Measurements from ENCODE around the gene KLHL3. TPM values are rescaled to one million over a fixed set of nuclear protein-coding genes. Genes with fewer than 3 reads are reported as not detected.

The KLHL3 gene
- total RNA-seq, 1 donor from 2014 or later: 8.9 TPM

- Histone ChIP-seq H3K27me3 (ENCODE audit: insufficient read depth, low read length) (no peaks in the 10 kb centered on the region), H3K4me3 (ENCODE audit: insufficient read depth, low read depth, low read length) (no peak overlapping the region), H3K36me3 (ENCODE audit: insufficient read depth, low read length) (no peaks in the 10 kb centered on the region), H4K20me1 (ENCODE audit: insufficient read depth, low read length) (no peaks in the 10 kb centered on the region), H3K27ac (ENCODE audit: low read depth, low read length) (no peak overlapping the region), H3K9me3 (ENCODE audit: insufficient read depth, low read depth, low read length) (no peaks in the 10 kb centered on the region), H2AFZ (ENCODE audit: low read depth, low read length) (no peak overlapping the region), H3K9ac (ENCODE audit: low read length) (no peak overlapping the region), H3K4me2 (ENCODE audit: low read length) (peak overlapping the region; percentile 96), H3K4me1 (ENCODE audit: insufficient read depth, low read length) (peaks cover 32% of the 10 kb centered on the region), H3K79me2 (ENCODE audit: insufficient read depth, low read length) (no peaks in the 10 kb centered on the region)
- DNase-seq (ENCODE audit: low read depth): no peak
- Mint-ChIP-seq H3K27ac (ENCODE audit: unreplicated experiment) (peak overlapping the region; percentile 37), H3K4me1 (ENCODE audit: low read depth, unreplicated experiment) (peaks cover 25% of the 10 kb centered on the region), H3K9me3 (ENCODE audit: unreplicated experiment) (peaks cover 9% of the 10 kb centered on the region), H3K4me3 (ENCODE audit: unreplicated experiment) (no peak overlapping the region), H3K36me3 (ENCODE audit: low read depth, unreplicated experiment) (no peaks in the 10 kb centered on the region), H3K27me3 (ENCODE audit: low read depth, unreplicated experiment) (no peaks in the 10 kb centered on the region)
- TF ChIP-seq CTCF (IDR thresholded peaks at IDR 0.05; ENCODE audit: insufficient read depth, low read depth, low read length): no peak
- no peak for TF ChIP-seq EZH2 (IDR thresholded peaks at IDR 0.05; ENCODE audit: insufficient read depth, low read length)
- no peak for FAIRE-seq
Observed at GRCh38 chr5:137734331-137734730, 1.6 kb downstream of the KLHL3 start.

GRCh38 chr5:137733922-137734321 lies 2.0 kb downstream of the KLHL3 start:
- Histone ChIP-seq H3K79me2 (ENCODE audit: insufficient read depth, low read length) (no peaks in the 10 kb centered on the region), H3K27ac (ENCODE audit: low read depth, low read length) (no peak overlapping the region), H3K9ac (ENCODE audit: low read length) (no peak overlapping the region), H4K20me1 (ENCODE audit: insufficient read depth, low read length) (no peaks in the 10 kb centered on the region), H3K27me3 (ENCODE audit: insufficient read depth, low read length) (no peaks in the 10 kb centered on the region), H3K4me3 (ENCODE audit: insufficient read depth, low read depth, low read length) (no peak overlapping the region), H3K4me1 (ENCODE audit: insufficient read depth, low read length) (peaks cover 32% of the 10 kb centered on the region), H3K4me2 (ENCODE audit: low read length) (no peak overlapping the region), H2AFZ (ENCODE audit: low read depth, low read length) (no peak overlapping the region), H3K36me3 (ENCODE audit: insufficient read depth, low read length) (no peaks in the 10 kb centered on the region), H3K9me3 (ENCODE audit: insufficient read depth, low read depth, low read length) (no peaks in the 10 kb centered on the region)
- DNase-seq (ENCODE audit: low read depth) (no peak), FAIRE-seq (no peak)
- Mint-ChIP-seq H3K4me3 (ENCODE audit: unreplicated experiment) (no peak overlapping the region), H3K36me3 (ENCODE audit: low read depth, unreplicated experiment) (no peaks in the 10 kb centered on the region), H3K9me3 (ENCODE audit: unreplicated experiment) (peaks cover 6% of the 10 kb centered on the region), H3K27ac (ENCODE audit: unreplicated experiment) (peak overlapping the region; percentile 28), H3K4me1 (ENCODE audit: low read depth, unreplicated experiment) (peaks cover 25% of the 10 kb centered on the region), H3K27me3 (ENCODE audit: low read depth, unreplicated experiment) (no peaks in the 10 kb centered on the region)
- TF ChIP-seq EZH2 (IDR thresholded peaks at IDR 0.05; ENCODE audit: insufficient read depth, low read length) (no peak), CTCF (IDR thresholded peaks at IDR 0.05; ENCODE audit: insufficient read depth, low read depth, low read length) (no peak)

- Mint-ChIP-seq H3K4me1 (ENCODE audit: low read depth, unreplicated experiment) (peaks cover 25% of the 10 kb centered on the region), H3K9me3 (ENCODE audit: unreplicated experiment) (peaks cover 4% of the 10 kb centered on the region), H3K27me3 (ENCODE audit: low read depth, unreplicated experiment) (no peaks in the 10 kb centered on the region), H3K36me3 (ENCODE audit: low read depth, unreplicated experiment) (no peaks in the 10 kb centered on the region), H3K27ac (ENCODE audit: unreplicated experiment) (no peak overlapping the region), H3K4me3 (ENCODE audit: unreplicated experiment) (no peak overlapping the region)
- DNase-seq (ENCODE audit: low read depth) (no peak), FAIRE-seq (no peak)
- H3K27ac ChIP-seq (ENCODE audit: low read depth, low read length): no peak overlapping the region
- H4K20me1 ChIP-seq (ENCODE audit: insufficient read depth, low read length): no peaks in the 10 kb centered on the region
- no peaks in the 10 kb centered on the region for H3K36me3 ChIP-seq (ENCODE audit: insufficient read depth, low read length)
- H3K4me1 ChIP-seq (ENCODE audit: insufficient read depth, low read length): peaks cover 32% of the 10 kb centered on the region
- no peaks in the 10 kb centered on the region for H3K27me3 ChIP-seq (ENCODE audit: insufficient read depth, low read length)
- no peak overlapping the region for H2AFZ ChIP-seq (ENCODE audit: low read depth, low read length)
- H3K9me3 ChIP-seq (ENCODE audit: insufficient read depth, low read depth, low read length): no peaks in the 10 kb centered on the region
- H3K79me2 ChIP-seq (ENCODE audit: insufficient read depth, low read length): no peaks in the 10 kb centered on the region
- TF ChIP-seq EZH2 (IDR thresholded peaks at IDR 0.05; ENCODE audit: insufficient read depth, low read length) (no peak), CTCF (IDR thresholded peaks at IDR 0.05; ENCODE audit: insufficient read depth, low read depth, low read length) (no peak)
- H3K4me2 ChIP-seq (ENCODE audit: low read length): no peak overlapping the region
- H3K4me3 ChIP-seq (ENCODE audit: insufficient read depth, low read depth, low read length): no peak overlapping the region
- no peak overlapping the region for H3K9ac ChIP-seq (ENCODE audit: low read length)
Observed at GRCh38 chr5:137733006-137733405, 2.9 kb downstream of the KLHL3 start.

Measured in astrocyte (in vitro differentiated cells and primary cell).